H1 (cell line): ENCODE results near the gene PRRG3. TPM values are rescaled to one million over a fixed set of nuclear protein-coding genes. Genes with fewer than 3 reads are reported as not detected.

ENCODE experiments used
- CTCF ChIA-PET: fragments of 300-600 bp; sonication (Branson Sonifier 250); formaldehyde crosslinking; loops from one replicate; lab custom pipeline; 2021; ENCODE audit not compliant: partially characterized antibody; lab: Charles Lee
- POLR2A ChIA-PET: fragments of 300-600 bp; sonication (Branson Sonifier 250); formaldehyde crosslinking; loops from one replicate; lab custom pipeline; 2021; ENCODE audit warnings: inconsistent platforms; ENCODE audit not compliant: partially characterized antibody; lab: Charles Lee
- DNase-seq, 2 experiments: peaks; one replicate each; pipeline versions ENCODE4 v3.0.0 to v3.0.0-alpha.2; 2010 to 2022; ENCODE audit warnings: low spot score in 2 of 2, low read depth in 1 of 2, mixed read lengths in 1 of 2
- FAIRE-seq: peaks from 2 replicates; lab custom pipeline; 2011; peaks lifted over from hg19 to GRCh38; lab: Jason Lieb, UNC
- H2AFZ ChIP-seq: 2 replicates; pipeline ENCODE4 v1.8.1; 2012; ENCODE audit warnings: low read length, inconsistent platforms
- H2AK5ac ChIP-seq: 2 replicates; pipeline ENCODE4 v1.6.1; 2013; ENCODE audit warnings: low read depth, low read length
- H2BK120ac ChIP-seq: replicated peaks from 2 replicates; pipeline ENCODE3; 2013; ENCODE audit warnings: low read depth, low read length, inconsistent platforms
- H2BK12ac ChIP-seq: 2 replicates; pipeline ENCODE4 v1.6.1; 2013; ENCODE audit warnings: low read depth, low read length
- H2BK15ac ChIP-seq: 2 replicates; pipeline ENCODE4 v1.6.1; 2013; ENCODE audit warnings: low read length
- H2BK20ac ChIP-seq: 2 replicates; pipeline ENCODE4 v1.6.1; 2013; ENCODE audit warnings: low read length
- H2BK5ac ChIP-seq: 2 replicates; pipeline ENCODE4 v1.6.1; 2013; ENCODE audit warnings: low read depth, low read length
- H3K14ac ChIP-seq: 2 replicates; pipeline ENCODE4 v1.6.1; 2013; ENCODE audit warnings: inconsistent platforms; ENCODE audit not compliant: insufficient read length
- H3K18ac ChIP-seq: 2 replicates; pipeline ENCODE4 v1.6.1; 2013; ENCODE audit warnings: low read length; ENCODE audit errors: extremely low read depth
- H3K23ac ChIP-seq: 2 replicates; pipeline ENCODE4 v1.6.1; 2013; ENCODE audit warnings: inconsistent platforms; ENCODE audit not compliant: insufficient read length
- H3K23me2 ChIP-seq: 2 replicates; pipeline ENCODE4 v1.6.1; 2013; ENCODE audit warnings: low read depth, low read length
- H3K27ac ChIP-seq: 2 replicates; pipeline ENCODE4 v1.6.1; 2011; ENCODE audit warnings: low read depth, low read length, inconsistent platforms
- H3K27me3 ChIP-seq, 4 experiments: replicated peaks in 1 of 4; 1 replicate in 1 of 4; 2 replicates in 3 of 4; pipeline versions ENCODE4 v1.6.1 to v1.8.1; 2011 to 2013; ENCODE audit warnings: low read length in 3 of 4, mild to moderate bottlenecking in 3 of 4, inconsistent platforms in 2 of 4, mixed read lengths in 2 of 4, moderate library complexity in 1 of 4; ENCODE audit not compliant: control insufficient read depth in 3 of 4, insufficient read depth in 3 of 4; ENCODE audit errors: extremely low read depth in 1 of 4
- H3K36me3 ChIP-seq, 4 experiments: 2 replicates each; pipeline versions ENCODE4 v1.6.1 to v1.8.1; 2011 to 2013; ENCODE audit warnings: mild to moderate bottlenecking in 4 of 4, low read length in 3 of 4, moderate library complexity in 2 of 4, control low read depth in 1 of 4, inconsistent platforms in 1 of 4; ENCODE audit not compliant: insufficient read depth in 4 of 4, control insufficient read depth in 2 of 4
- H3K4ac ChIP-seq: replicated peaks from 2 replicates; pipeline ENCODE3; 2013; ENCODE audit warnings: low read length, low read depth, mixed read lengths, inconsistent platforms; ENCODE audit not compliant: insufficient read length
- H3K4me1 ChIP-seq, 4 experiments: replicated peaks in 1 of 4; 1 replicate in 1 of 4; 2 replicates in 3 of 4; pipeline versions ENCODE4 v1.6.1 to v1.8.1; 2011 to 2013; ENCODE audit warnings: low read length in 3 of 4, inconsistent platforms in 2 of 4, mixed read lengths in 1 of 4; ENCODE audit not compliant: insufficient read depth in 4 of 4, control insufficient read depth in 3 of 4
- H3K4me2 ChIP-seq, 2 experiments: 2 replicates each; pipeline versions ENCODE4 v1.6.1 to v1.8.1; 2011 to 2013; ENCODE audit warnings: low read depth in 2 of 2, low read length in 2 of 2, control low read depth in 1 of 2, inconsistent platforms in 1 of 2, mild to moderate bottlenecking in 1 of 2; ENCODE audit not compliant: insufficient read depth in 1 of 2
- H3K4me3 ChIP-seq, 4 experiments: fragments of 200-600, 300-600 bp in 1 of 4; sonication (generic), shearing (Covaris generic), sonication (Bioruptor Twin) in 1 of 4; 2 replicates each; pipeline versions ENCODE4 v1.5.1 to v1.8.1; 2011 to 2016; ENCODE audit warnings: low read length in 4 of 4, low read depth in 3 of 4, control low read depth in 2 of 4, inconsistent platforms in 2 of 4, mild to moderate bottlenecking in 2 of 4, mixed read lengths in 1 of 4, moderate library complexity in 1 of 4; ENCODE audit not compliant: insufficient read depth in 2 of 4; ENCODE audit errors: extremely low read depth in 1 of 4
- H3K56ac ChIP-seq: replicated peaks from 2 replicates; pipeline ENCODE3; 2013; ENCODE audit warnings: low read depth, mild to moderate bottlenecking, mixed read lengths, low read length, inconsistent platforms; ENCODE audit not compliant: insufficient read length
- H3K79me1 ChIP-seq: 2 replicates; pipeline ENCODE4 v1.6.1; 2013; ENCODE audit warnings: low read depth, low read length, control low read depth
- H3K79me2 ChIP-seq, 2 experiments: 2 replicates each; pipeline versions ENCODE4 v1.6.1 to v1.8.1; 2012 to 2013; ENCODE audit warnings: low read length in 2 of 2, mild to moderate bottlenecking in 2 of 2, inconsistent platforms in 1 of 2; ENCODE audit not compliant: insufficient read depth in 2 of 2, control insufficient read depth in 1 of 2
- H3K9ac ChIP-seq, 4 experiments: replicated peaks in 1 of 4; 1 replicate in 1 of 4; 2 replicates in 3 of 4; pipeline versions ENCODE4 v1.6.1 to v1.8.1; 2011 to 2013; ENCODE audit warnings: low read depth in 3 of 4, low read length in 3 of 4, control low read depth in 2 of 4, mild to moderate bottlenecking in 2 of 4, moderate library complexity in 2 of 4, inconsistent platforms in 1 of 4; ENCODE audit errors: extremely low read depth in 1 of 4
- H3K9me3 ChIP-seq, 2 experiments: 2 replicates each; pipeline versions ENCODE4 v1.6.1 to v1.8.1; 2012 to 2013; ENCODE audit warnings: mild to moderate bottlenecking in 2 of 2, moderate library complexity in 2 of 2, control low read depth in 1 of 2, inconsistent platforms in 1 of 2, low read depth in 1 of 2, low read length in 1 of 2, mixed read lengths in 1 of 2; ENCODE audit not compliant: insufficient read depth in 2 of 2
- H4K20me1 ChIP-seq, 2 experiments: replicated peaks in 1 of 2; 2 replicates each; pipeline versions ENCODE3 to v1.8.1; 2011 to 2013; ENCODE audit warnings: inconsistent platforms in 2 of 2, low read length in 2 of 2, mild to moderate bottlenecking in 1 of 2; ENCODE audit not compliant: insufficient read depth in 2 of 2, control insufficient read depth in 1 of 2
- H4K5ac ChIP-seq: 2 replicates; pipeline ENCODE4 v1.6.1; 2013; ENCODE audit warnings: low read length, low read depth, mixed read lengths, inconsistent platforms; ENCODE audit not compliant: insufficient read length
- H4K8ac ChIP-seq: 2 replicates; pipeline ENCODE4 v1.8.0; 2013; ENCODE audit warnings: mild to moderate bottlenecking, moderate library complexity, low read length, inconsistent platforms; ENCODE audit not compliant: insufficient read depth; ENCODE audit errors: extremely low read depth
- H4K91ac ChIP-seq: replicated peaks from 2 replicates; pipeline ENCODE3; 2013; ENCODE audit warnings: low read length, mixed read lengths, inconsistent platforms; ENCODE audit not compliant: insufficient read length
- EZH2 ChIP-seq: fragments of 200-600 bp; sonication (generic); IDR thresholded peaks from 2 replicates; pipeline ENCODE4 v1.7.1; 2012; ENCODE audit warnings: low read depth, mild to moderate bottlenecking, moderate library complexity, low read length, inconsistent platforms; ENCODE audit not compliant: severe bottlenecking
- WGBS, 2 experiments: shearing (Covaris generic) in 1 of 2; methylation state at CpG; one replicate each; pipeline versions ENCODE4 v1.1.6 to v1.1.7; 2013 to 2015; ENCODE audit warnings: low lambda C conversion rate in 2 of 2, mixed read lengths in 2 of 2, inconsistent platforms in 1 of 2, low coverage in 1 of 2, missing lambda C conversion rate in 1 of 2; ENCODE audit not compliant: insufficient replicate concordance in 2 of 2, insufficient coverage in 1 of 2, insufficient read length in 1 of 2; ENCODE audit errors: extremely low coverage in 1 of 2, missing lambda C conversion rate in 1 of 2; 5-methylcytosine and 5-hydroxymethylcytosine counted together
- polyA plus RNA-seq, 7 experiments: library from polyadenylated mRNA; depleted of rRNA in 3 of 7; stranded (reverse) in 5 of 7; unstranded in 2 of 7; fragments of >200 nt in 5 of 7; fragments of 200-250 nt in 2 of 7; gene quantifications; 1 replicate in 5 of 7; 2 replicates in 1 of 7; 4 replicates in 1 of 7; pipeline versions ENCODE4 v1.2.1 to v1.2.3, GENCODE V29; 2011 to 2013; ENCODE audit warnings: missing spikeins in 2 of 7, mixed read lengths in 2 of 7
- total RNA-seq: library from RNA; stranded (reverse); fragmentation: NEBNext Ultra II Directional; extraction: Animal tissue kit (Norgen Biotek cat#: 25700); gene quantifications from 2 replicates; pipeline ENCODE4 v1.2.1, GENCODE V29; 2021

PRRG3 gene
- total and polyA plus RNA-seq, 2 of the 8 experiments (the other 6 are each of a cell fraction or from before 2014, with no cell fraction given) = 4.2 to 5.4 TPM

DNA sequence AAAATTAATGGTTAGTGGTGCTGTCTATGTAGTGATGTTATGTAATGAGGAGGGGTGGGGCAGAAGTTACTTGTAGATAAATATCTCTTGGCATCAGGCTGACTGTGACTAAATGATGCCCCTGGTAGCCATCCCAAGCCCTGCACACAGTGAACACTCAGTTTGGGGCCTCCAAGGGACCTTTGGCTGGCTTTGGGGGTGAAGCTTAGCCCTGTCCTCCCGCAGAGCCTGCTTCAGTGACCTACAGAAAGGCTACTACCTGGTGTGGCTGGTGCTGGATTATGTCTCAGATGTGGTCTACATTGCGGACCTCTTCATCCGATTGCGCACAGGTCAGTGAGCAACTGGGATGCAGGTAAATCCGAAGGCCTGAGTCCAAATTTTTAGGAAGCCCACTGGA is 47.1 kb downstream of the PRRG3 start:
- no peak overlapping the region for H2BK20ac ChIP-seq
- DNase-seq = no peak
- H3K36me3 ChIP-seq = no peaks in the 10 kb centered on the region
- no peak overlapping the region for H3K4me3 ChIP-seq
- no peak overlapping the region for H2BK120ac ChIP-seq
- H3K23ac ChIP-seq = no peak overlapping the region
- H2BK15ac ChIP-seq = no peak overlapping the region
- H3K4me1 ChIP-seq = no peaks in the 10 kb centered on the region
- no peaks in the 10 kb centered on the region for H3K23me2 ChIP-seq
- POLR2A ChIA-PET = no interaction called here
- WGBS, 2 experiments = 95% methylated on average over 3 of the region's 5 CpGs; no CpG with 5 or more reads in 1 of the 2 experiments
- no peak overlapping the region for H3K9ac ChIP-seq
- FAIRE-seq = no peak
- H3K79me1 ChIP-seq = no peaks in the 10 kb centered on the region
- no peak overlapping the region for H3K4me2 ChIP-seq
- H4K5ac ChIP-seq = no peak overlapping the region
- CTCF ChIA-PET = no interaction called here
- no peak overlapping the region for H2AFZ ChIP-seq
- H4K91ac ChIP-seq = no peak overlapping the region
- no peak overlapping the region for H2BK12ac ChIP-seq
- H3K56ac ChIP-seq = no peak overlapping the region
- no peak overlapping the region for H2BK5ac ChIP-seq
- H3K9me3 ChIP-seq = no peaks in the 10 kb centered on the region
- H3K79me2 ChIP-seq = no peaks in the 10 kb centered on the region
- TF ChIP-seq EZH2 = no peak
- no peak overlapping the region for H3K4ac ChIP-seq
- no peak overlapping the region for H3K27ac ChIP-seq
- H3K18ac ChIP-seq = no peak overlapping the region
- H3K27me3 ChIP-seq = no peaks in the 10 kb centered on the region
- H3K14ac ChIP-seq = no peak overlapping the region
- H4K8ac ChIP-seq = no peak overlapping the region
- H4K20me1 ChIP-seq = no peaks in the 10 kb centered on the region
- H2AK5ac ChIP-seq = no peak overlapping the region
